Upper lobe of right lung (tissue), 1 donor: ENCODE results near the gene KCTD4. TPM values are rescaled to one million over a fixed set of nuclear protein-coding genes. Genes with fewer than 3 reads are reported as not detected.

Source experiments
- ATAC-seq: fragments of 200-7000 bp; cut with Tn5 transposase; one replicate; pipeline ENCODE4 v1.9.1; 2020; ENCODE audit warnings: mild to moderate bottlenecking, moderate library complexity
- DNase-seq: peaks from one replicate; pipeline ENCODE4 v3.0.0-alpha.2; 2020
- H3K27ac ChIP-seq: fragments of 200-600 bp; one replicate; pipeline ENCODE4 v1.8.0; 2022
- H3K27me3 ChIP-seq: fragments of 200-600 bp; one replicate; pipeline ENCODE4 v1.8.0; 2022; ENCODE audit warnings: mild to moderate bottlenecking
- H3K36me3 ChIP-seq: fragments of 200-600 bp; one replicate; pipeline ENCODE4 v1.8.0; 2022
- H3K4me1 ChIP-seq: fragments of 200-600 bp; one replicate; pipeline ENCODE4 v1.8.0; 2022
- H3K4me3 ChIP-seq: fragments of 200-600 bp; one replicate; pipeline ENCODE4 v1.8.0; 2022; ENCODE audit warnings: mild to moderate bottlenecking
- H3K9me3 ChIP-seq: fragments of 200-600 bp; one replicate; pipeline ENCODE4 v1.8.0; 2022
- intact Hi-C: fragments of 100-400 bp; cut with DNase I; formaldehyde crosslinking; loops from one replicate; pipeline ENCODE4 v1.11.0; 2022
- total RNA-seq: library from RNA; stranded (reverse); fragmentation: NEBNext Ultra II Directional; extraction: Animal tissue kit (Norgen Biotek cat#: 25700); gene quantifications from one replicate; pipeline ENCODE4 v1.2.1, GENCODE V29; 2021
- TF ChIP-seq, protein P1 (sequence below): fragments of 200-600 bp; IDR thresholded peaks from one replicate; pipeline ENCODE4 v1.8.0; 2022; ENCODE audit warnings: antibody characterized with exemption
- donor health status: DM: no; HTN: yes; CAD: no; lungs with severe emphysema.

KCTD4 gene
- total RNA-seq, 1 donor from 2014 or later, result not detected

GRCh38 chr13:45229172-45229571 is 28.3 kb upstream of the KCTD4 start:
- H3K27ac ChIP-seq, result no peak overlapping the region
- no peak for DNase-seq
- no peak for ATAC-seq
- TF ChIP-seq, protein P1, sequence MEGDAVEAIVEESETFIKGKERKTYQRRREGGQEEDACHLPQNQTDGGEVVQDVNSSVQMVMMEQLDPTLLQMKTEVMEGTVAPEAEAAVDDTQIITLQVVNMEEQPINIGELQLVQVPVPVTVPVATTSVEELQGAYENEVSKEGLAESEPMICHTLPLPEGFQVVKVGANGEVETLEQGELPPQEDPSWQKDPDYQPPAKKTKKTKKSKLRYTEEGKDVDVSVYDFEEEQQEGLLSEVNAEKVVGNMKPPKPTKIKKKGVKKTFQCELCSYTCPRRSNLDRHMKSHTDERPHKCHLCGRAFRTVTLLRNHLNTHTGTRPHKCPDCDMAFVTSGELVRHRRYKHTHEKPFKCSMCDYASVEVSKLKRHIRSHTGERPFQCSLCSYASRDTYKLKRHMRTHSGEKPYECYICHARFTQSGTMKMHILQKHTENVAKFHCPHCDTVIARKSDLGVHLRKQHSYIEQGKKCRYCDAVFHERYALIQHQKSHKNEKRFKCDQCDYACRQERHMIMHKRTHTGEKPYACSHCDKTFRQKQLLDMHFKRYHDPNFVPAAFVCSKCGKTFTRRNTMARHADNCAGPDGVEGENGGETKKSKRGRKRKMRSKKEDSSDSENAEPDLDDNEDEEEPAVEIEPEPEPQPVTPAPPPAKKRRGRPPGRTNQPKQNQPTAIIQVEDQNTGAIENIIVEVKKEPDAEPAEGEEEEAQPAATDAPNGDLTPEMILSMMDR, result no peak
- intact Hi-C loops, result no loop called here
- H3K9me3 ChIP-seq, result no peaks in the 10 kb centered on the region
- no peaks in the 10 kb centered on the region for H3K36me3 ChIP-seq
- H3K4me3 ChIP-seq, result no peak overlapping the region
- H3K4me1 ChIP-seq, result no peaks in the 10 kb centered on the region
- no peaks in the 10 kb centered on the region for H3K27me3 ChIP-seq

DNA sequence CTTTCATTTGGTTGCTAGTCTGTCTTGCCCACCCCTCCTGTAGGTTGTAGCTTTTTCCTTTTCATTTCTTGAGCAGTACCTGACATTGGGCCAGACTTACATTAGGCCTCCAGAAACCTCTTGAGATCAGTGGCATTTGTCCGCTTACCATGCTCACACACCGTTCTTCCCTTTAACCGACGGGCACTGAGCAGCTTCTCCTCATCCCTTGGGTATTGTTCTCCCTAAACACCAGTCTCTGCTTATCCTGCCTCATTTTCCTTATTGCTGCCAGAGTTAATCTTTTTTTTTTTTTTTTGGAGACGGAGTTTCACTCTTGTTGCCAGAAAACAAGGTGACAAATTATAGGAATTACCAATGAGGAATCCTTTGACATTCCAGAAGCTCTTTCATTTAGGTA is 27.2 kb upstream of the KCTD4 start:
- DNase-seq (no peak), ATAC-seq (no peak)
- Histone ChIP-seq H3K4me3 (no peak overlapping the region), H3K36me3 (no peaks in the 10 kb centered on the region), H3K4me1 (no peaks in the 10 kb centered on the region), H3K9me3 (no peaks in the 10 kb centered on the region), H3K27me3 (no peaks in the 10 kb centered on the region), H3K27ac (no peak overlapping the region)
- TF ChIP-seq, protein P1, result no peak
- intact Hi-C loops, result no loop called here

- no peak for ATAC-seq
- H3K4me3 ChIP-seq, result no peak overlapping the region
- no peaks in the 10 kb centered on the region for H3K4me1 ChIP-seq
- intact Hi-C loops, result no loop called here
- TF ChIP-seq, protein P1, result no peak
- DNase-seq, result no peak
- H3K36me3 ChIP-seq, result no peaks in the 10 kb centered on the region
- H3K27me3 ChIP-seq, result no peaks in the 10 kb centered on the region
- no peaks in the 10 kb centered on the region for H3K9me3 ChIP-seq
- no peak overlapping the region for H3K27ac ChIP-seq
Observed at GRCh38 chr13:45226024-45226423, 25.2 kb upstream of the KCTD4 start.

DNA sequence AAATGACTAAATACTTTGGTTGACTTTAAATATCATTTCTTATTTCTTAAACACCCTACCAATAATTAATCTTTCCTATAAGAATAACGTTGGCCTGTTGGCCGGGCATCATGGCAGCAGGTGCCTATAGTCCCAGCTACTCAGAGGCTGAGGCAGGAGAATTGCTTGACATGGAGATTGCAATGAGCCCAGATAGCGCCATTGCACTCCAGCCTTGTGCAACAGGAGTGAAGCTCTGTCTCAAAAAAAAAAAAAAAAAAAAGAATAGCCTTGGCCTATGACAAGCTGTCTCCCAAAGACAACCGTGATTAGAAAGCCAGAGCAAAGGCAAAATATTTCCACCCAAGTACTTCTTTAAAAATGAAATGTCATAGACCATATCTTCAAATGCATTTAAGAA is 24.5 kb upstream of the KCTD4 start:
- no peak overlapping the region for H3K4me3 ChIP-seq
- no peaks in the 10 kb centered on the region for H3K36me3 ChIP-seq
- intact Hi-C loops, result no loop called here
- TF ChIP-seq, protein P1, result no peak
- H3K9me3 ChIP-seq, result no peaks in the 10 kb centered on the region
- DNase-seq (no peak), ATAC-seq (no peak)
- no peak overlapping the region for H3K27ac ChIP-seq
- no peaks in the 10 kb centered on the region for H3K27me3 ChIP-seq
- H3K4me1 ChIP-seq, result no peaks in the 10 kb centered on the region

DNA sequence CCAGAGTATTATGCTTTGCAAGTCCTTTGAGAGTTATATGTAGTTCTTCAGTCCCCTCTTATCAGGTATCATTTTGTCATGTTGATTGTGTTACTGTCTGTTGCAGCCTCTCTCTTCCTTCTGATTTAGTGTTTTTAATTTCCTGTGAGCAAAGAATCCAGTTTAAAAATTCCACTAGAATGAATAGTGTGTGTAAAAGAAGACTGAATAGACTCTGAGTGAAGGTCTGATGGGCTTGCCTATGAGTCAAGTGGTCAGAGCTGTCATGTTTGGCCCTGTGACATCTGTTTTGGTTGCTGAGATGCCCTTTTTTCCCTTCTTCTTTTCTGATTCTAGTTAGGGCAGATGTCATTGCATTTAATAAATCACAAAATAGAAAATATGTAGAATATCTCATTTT is 23.3 kb upstream of the KCTD4 start:
- DNase-seq, result no peak
- H3K27me3 ChIP-seq, result no peaks in the 10 kb centered on the region
- H3K27ac ChIP-seq, result no peak overlapping the region
- H3K9me3 ChIP-seq, result no peaks in the 10 kb centered on the region
- H3K4me1 ChIP-seq, result peaks cover 7% of the 10 kb centered on the region
- TF ChIP-seq, protein P1, result no peak
- no peak for ATAC-seq
- no peaks in the 10 kb centered on the region for H3K36me3 ChIP-seq
- intact Hi-C loops, result no loop called here
- no peak overlapping the region for H3K4me3 ChIP-seq

DNA sequence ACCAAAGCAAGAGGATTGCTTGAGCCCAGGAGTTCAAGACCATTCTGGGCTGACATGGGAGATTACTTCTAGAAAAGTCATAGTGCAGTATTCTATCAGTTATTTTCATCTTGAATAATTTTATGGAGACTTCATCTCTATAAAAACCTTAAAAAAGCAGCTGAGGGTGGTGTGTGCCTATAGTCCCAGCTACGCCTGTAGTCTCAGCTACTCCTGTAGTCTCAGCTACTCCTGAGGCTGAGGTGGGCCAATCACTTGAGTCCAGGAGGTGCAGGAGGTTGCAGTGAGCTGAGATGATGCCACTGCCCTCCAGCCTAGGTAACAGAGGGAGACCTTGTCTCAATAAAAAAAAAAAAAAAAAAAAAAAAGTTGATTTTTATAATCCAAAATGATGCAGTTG is 22.1 kb upstream of the KCTD4 start:
- H3K4me1 ChIP-seq, result peaks cover 7% of the 10 kb centered on the region
- no peak overlapping the region for H3K27ac ChIP-seq
- TF ChIP-seq, protein P1, result no peak
- intact Hi-C loops, result no loop called here
- H3K36me3 ChIP-seq, result no peaks in the 10 kb centered on the region
- no peak overlapping the region for H3K4me3 ChIP-seq
- ATAC-seq (no peak), DNase-seq (no peak)
- H3K9me3 ChIP-seq, result no peaks in the 10 kb centered on the region
- H3K27me3 ChIP-seq, result no peaks in the 10 kb centered on the region
